HepG2 (cell line): Measurements from ENCODE around the gene CAMTA1.

ENCODE experiments used
- ARNT2 ChIP-seq: sonication (generic); formaldehyde crosslinking; IDR thresholded peaks from 2 replicates; pipeline ENCODE4 v1.8.0; 2022; ENCODE audit warnings: mild to moderate bottlenecking, low read depth, missing genetic modification reagents, moderate library complexity
- CAMTA2 ChIP-seq: sonication (generic); formaldehyde crosslinking; IDR thresholded peaks from 2 replicates; pipeline ENCODE4 v1.4.0; 2020; ENCODE audit warnings: mild to moderate bottlenecking, missing genetic modification reagents, borderline replicate concordance
- CEBPZ ChIP-seq: IDR thresholded peaks from 2 replicates; pipeline ENCODE4 v1.6.1; 2012; ENCODE audit warnings: low read length, improper control_type of control experiment
- CTCF ChIP-seq: sonication (generic); formaldehyde crosslinking; IDR thresholded peaks from 2 replicates; pipeline ENCODE4 v1.5.0; 2020; ENCODE audit warnings: mild to moderate bottlenecking, missing genetic modification reagents, moderate library complexity
- FOXJ3 ChIP-seq: sonication (generic); formaldehyde crosslinking; IDR thresholded peaks from 2 replicates; pipeline ENCODE4 v1.4.0; 2020; ENCODE audit warnings: missing genetic modification reagents, mild to moderate bottlenecking, borderline replicate concordance
- HDAC6 ChIP-seq: fragments of 200-600 bp; sonication (generic); IDR thresholded peaks from 2 replicates; pipeline ENCODE4 v1.7.0; 2017; ENCODE audit warnings: mild to moderate bottlenecking, antibody characterized with exemption, low read length, low read depth
- JUNB ChIP-seq: sonication (generic); formaldehyde crosslinking; IDR thresholded peaks from 2 replicates; pipeline ENCODE4 v1.8.0; 2022; ENCODE audit warnings: missing genetic modification reagents, mild to moderate bottlenecking, borderline replicate concordance
- SP5 ChIP-seq: IDR thresholded peaks from 2 replicates; pipeline ENCODE4 v1.6.1; 2016; ENCODE audit warnings: low read depth, borderline replicate concordance
- STAT6 ChIP-seq: sonication (generic); formaldehyde crosslinking; IDR thresholded peaks from 2 replicates; pipeline ENCODE4 v1.4.0; 2020; ENCODE audit warnings: missing genetic modification reagents, mild to moderate bottlenecking, borderline replicate concordance
- TCF7 ChIP-seq: sonication (generic); IDR thresholded peaks from 2 replicates; pipeline ENCODE4 v1.6.1; 2016; ENCODE audit warnings: antibody characterized with exemption, low read depth
- YEATS2 ChIP-seq: sonication (generic); formaldehyde crosslinking; IDR thresholded peaks from 2 replicates; pipeline ENCODE4 v1.4.0; 2020; ENCODE audit warnings: missing genetic modification reagents, borderline replicate concordance
- ZC3H4 ChIP-seq: sonication (generic); formaldehyde crosslinking; IDR thresholded peaks from 2 replicates; pipeline ENCODE4 v1.4.0; 2020; ENCODE audit warnings: missing genetic modification reagents, borderline replicate concordance
- ZNF362 ChIP-seq: sonication (generic); formaldehyde crosslinking; IDR thresholded peaks from 2 replicates; pipeline ENCODE4 v1.4.0; 2020; ENCODE audit warnings: missing genetic modification reagents, mild to moderate bottlenecking, borderline replicate concordance

GRCh38 chr1:7560601-7561181 lies 775.4 kb downstream of the CAMTA1 start:
- no peak for TF ChIP-seq CAMTA2 (CRISPR knock-in tag)
- no peak for TF ChIP-seq FOXJ3 (CRISPR knock-in tag)
- no peak for TF ChIP-seq HDAC6
- TF ChIP-seq SP5 (CRISPR knock-in tag): no peak
- no peak for TF ChIP-seq TCF7
- no peak for TF ChIP-seq YEATS2 (CRISPR knock-in tag)
- no peak for TF ChIP-seq ZNF362 (CRISPR knock-in tag)
- TF ChIP-seq CEBPZ: no peak
- TF ChIP-seq ARNT2 (CRISPR knock-in tag): no peak
- no peak for TF ChIP-seq STAT6 (CRISPR knock-in tag)
- TF ChIP-seq CTCF (CRISPR knock-in tag): no peak
- TF ChIP-seq JUNB: no peak
- TF ChIP-seq ZC3H4: no peak
